ENCODE data around the gene ABCB1.

The ABCB1 gene

GRCh38 chr7:87564296-87564963, 36.3 kb downstream of the ABCB1 start:
- Histone ChIP-seq H3K4me1 (ENCODE audit: control insufficient read depth in 5 of 5, insufficient read depth in 5 of 5, low read length in 5 of 5) (no peaks in the 10 kb centered on the region), H3K4me3 (ENCODE audit: low read depth in 1 of 5, low read length in 5 of 5) (no peak overlapping the region), H3K9me3 (ENCODE audit: control insufficient read depth in 5 of 5, low read length in 5 of 5) (no peaks in the 10 kb centered on the region), H3K27ac (ENCODE audit: low read depth, low read length) (no peak overlapping the region), H3K36me3 (ENCODE audit: control insufficient read depth in 5 of 5, insufficient read depth in 5 of 5, low read length in 5 of 5) (no peaks in the 10 kb centered on the region), H3K27me3 (ENCODE audit: control insufficient read depth in 5 of 5, insufficient read depth in 4 of 5, low read length in 5 of 5) (no peaks in the 10 kb centered on the region), H3K9ac (ENCODE audit: low read length in 5 of 5) (no peak overlapping the region)

GRCh38 chr7:87561702-87562101, 39.0 kb downstream of the ABCB1 start:
- Histone ChIP-seq H3K4me1 (ENCODE audit: control insufficient read depth in 5 of 5, insufficient read depth in 5 of 5, low read length in 5 of 5) (no peaks in the 10 kb centered on the region), H3K36me3 (ENCODE audit: control insufficient read depth in 5 of 5, insufficient read depth in 5 of 5, low read length in 5 of 5) (no peaks in the 10 kb centered on the region), H3K27ac (ENCODE audit: low read depth, low read length) (no peak overlapping the region), H3K9me3 (ENCODE audit: control insufficient read depth in 5 of 5, low read length in 5 of 5) (no peaks in the 10 kb centered on the region), H3K4me3 (ENCODE audit: low read depth in 1 of 5, low read length in 5 of 5) (no peak overlapping the region), H3K27me3 (ENCODE audit: control insufficient read depth in 5 of 5, insufficient read depth in 4 of 5, low read length in 5 of 5) (no peaks in the 10 kb centered on the region), H3K9ac (ENCODE audit: low read length in 5 of 5) (no peak overlapping the region)

GRCh38 chr7:87561102-87561501, 39.6 kb downstream of the ABCB1 start:
- Histone ChIP-seq H3K27ac (ENCODE audit: low read depth, low read length) (no peak overlapping the region), H3K27me3 (ENCODE audit: control insufficient read depth in 5 of 5, insufficient read depth in 4 of 5, low read length in 5 of 5) (no peaks in the 10 kb centered on the region), H3K9me3 (ENCODE audit: control insufficient read depth in 5 of 5, low read length in 5 of 5) (no peaks in the 10 kb centered on the region), H3K4me1 (ENCODE audit: control insufficient read depth in 5 of 5, insufficient read depth in 5 of 5, low read length in 5 of 5) (no peaks in the 10 kb centered on the region), H3K36me3 (ENCODE audit: control insufficient read depth in 5 of 5, insufficient read depth in 5 of 5, low read length in 5 of 5) (no peaks in the 10 kb centered on the region), H3K4me3 (ENCODE audit: low read depth in 1 of 5, low read length in 5 of 5) (no peak overlapping the region), H3K9ac (ENCODE audit: low read length in 5 of 5) (no peak overlapping the region)

GRCh38 chr7:87552351-87552900, 48.3 kb downstream of the ABCB1 start:
- Histone ChIP-seq H3K36me3 (ENCODE audit: control insufficient read depth in 5 of 5, insufficient read depth in 5 of 5, low read length in 5 of 5) (no peaks in the 10 kb centered on the region), H3K27ac (ENCODE audit: low read depth, low read length) (no peak overlapping the region), H3K4me3 (ENCODE audit: low read depth in 1 of 5, low read length in 5 of 5) (no peak overlapping the region), H3K9ac (ENCODE audit: low read length in 5 of 5) (no peak overlapping the region), H3K9me3 (ENCODE audit: control insufficient read depth in 5 of 5, low read length in 5 of 5) (no peaks in the 10 kb centered on the region), H3K4me1 (ENCODE audit: control insufficient read depth in 5 of 5, insufficient read depth in 5 of 5, low read length in 5 of 5) (no peaks in the 10 kb centered on the region), H3K27me3 (ENCODE audit: control insufficient read depth in 5 of 5, insufficient read depth in 4 of 5, low read length in 5 of 5) (no peaks in the 10 kb centered on the region)

- Histone ChIP-seq H3K4me1 (ENCODE audit: control insufficient read depth in 5 of 5, insufficient read depth in 5 of 5, low read length in 5 of 5) (no peaks in the 10 kb centered on the region), H3K36me3 (ENCODE audit: control insufficient read depth in 5 of 5, insufficient read depth in 5 of 5, low read length in 5 of 5) (no peaks in the 10 kb centered on the region), H3K27ac (ENCODE audit: low read depth, low read length) (no peak overlapping the region), H3K9ac (ENCODE audit: low read length in 5 of 5) (no peak overlapping the region), H3K4me3 (ENCODE audit: low read depth in 1 of 5, low read length in 5 of 5) (no peak overlapping the region), H3K9me3 (ENCODE audit: control insufficient read depth in 5 of 5, low read length in 5 of 5) (no peaks in the 10 kb centered on the region), H3K27me3 (ENCODE audit: control insufficient read depth in 5 of 5, insufficient read depth in 4 of 5, low read length in 5 of 5) (no peaks in the 10 kb centered on the region)
These were observed 52.4 kb downstream of the ABCB1 start for GRCh38 chr7:87548123-87548919.

- Histone ChIP-seq H3K27ac (ENCODE audit: low read depth, low read length) (no peak overlapping the region), H3K4me1 (ENCODE audit: control insufficient read depth in 5 of 5, insufficient read depth in 5 of 5, low read length in 5 of 5) (no peaks in the 10 kb centered on the region), H3K4me3 (ENCODE audit: low read depth in 1 of 5, low read length in 5 of 5) (no peak overlapping the region), H3K27me3 (ENCODE audit: control insufficient read depth in 5 of 5, insufficient read depth in 4 of 5, low read length in 5 of 5) (no peaks in the 10 kb centered on the region), H3K9me3 (ENCODE audit: control insufficient read depth in 5 of 5, low read length in 5 of 5) (no peaks in the 10 kb centered on the region), H3K36me3 (ENCODE audit: control insufficient read depth in 5 of 5, insufficient read depth in 5 of 5, low read length in 5 of 5) (no peaks in the 10 kb centered on the region), H3K9ac (ENCODE audit: low read length in 5 of 5) (no peak overlapping the region)
These were observed 54.9 kb downstream of the ABCB1 start for GRCh38 chr7:87545760-87546159.

- no peak overlapping the region for H3K27ac ChIP-seq (ENCODE audit: low read depth, low read length)
- H3K4me3 ChIP-seq (ENCODE audit: low read depth in 1 of 5, low read length in 5 of 5) = no peak overlapping the region
- no peaks in the 10 kb centered on the region for H3K27me3 ChIP-seq (ENCODE audit: control insufficient read depth in 5 of 5, insufficient read depth in 4 of 5, low read length in 5 of 5)
- H3K4me1 ChIP-seq (ENCODE audit: control insufficient read depth in 5 of 5, insufficient read depth in 5 of 5, low read length in 5 of 5) = no peaks in the 10 kb centered on the region
- H3K36me3 ChIP-seq (ENCODE audit: control insufficient read depth in 5 of 5, insufficient read depth in 5 of 5, low read length in 5 of 5) = no peaks in the 10 kb centered on the region
- no peak overlapping the region for H3K9ac ChIP-seq (ENCODE audit: low read length in 5 of 5)
- H3K9me3 ChIP-seq (ENCODE audit: control insufficient read depth in 5 of 5, low read length in 5 of 5) = no peaks in the 10 kb centered on the region
These were observed 57.1 kb downstream of the ABCB1 start for GRCh38 chr7:87543623-87544022.

- no peak overlapping the region for H3K27ac ChIP-seq (ENCODE audit: low read depth, low read length)
- H3K4me1 ChIP-seq (ENCODE audit: control insufficient read depth in 5 of 5, insufficient read depth in 5 of 5, low read length in 5 of 5) = no peaks in the 10 kb centered on the region
- no peak overlapping the region for H3K9ac ChIP-seq (ENCODE audit: low read length in 5 of 5)
- H3K9me3 ChIP-seq (ENCODE audit: control insufficient read depth in 5 of 5, low read length in 5 of 5) = no peaks in the 10 kb centered on the region
- no peaks in the 10 kb centered on the region for H3K27me3 ChIP-seq (ENCODE audit: control insufficient read depth in 5 of 5, insufficient read depth in 4 of 5, low read length in 5 of 5)
- H3K36me3 ChIP-seq (ENCODE audit: control insufficient read depth in 5 of 5, insufficient read depth in 5 of 5, low read length in 5 of 5) = no peaks in the 10 kb centered on the region
- no peak overlapping the region for H3K4me3 ChIP-seq (ENCODE audit: low read depth in 1 of 5, low read length in 5 of 5)
These were observed 59.0 kb downstream of the ABCB1 start for GRCh38 chr7:87541648-87542047.

GRCh38 chr7:87538052-87538451, 62.6 kb downstream of the ABCB1 start:
- H3K4me1 ChIP-seq (ENCODE audit: control insufficient read depth in 5 of 5, insufficient read depth in 5 of 5, low read length in 5 of 5) = no peaks in the 10 kb centered on the region
- H3K27me3 ChIP-seq (ENCODE audit: control insufficient read depth in 5 of 5, insufficient read depth in 4 of 5, low read length in 5 of 5) = no peaks in the 10 kb centered on the region
- H3K9me3 ChIP-seq (ENCODE audit: control insufficient read depth in 5 of 5, low read length in 5 of 5) = no peaks in the 10 kb centered on the region
- H3K4me3 ChIP-seq (ENCODE audit: low read depth in 1 of 5, low read length in 5 of 5) = no peak overlapping the region
- no peaks in the 10 kb centered on the region for H3K36me3 ChIP-seq (ENCODE audit: control insufficient read depth in 5 of 5, insufficient read depth in 5 of 5, low read length in 5 of 5)
- no peak overlapping the region for H3K27ac ChIP-seq (ENCODE audit: low read depth, low read length)
- no peak overlapping the region for H3K9ac ChIP-seq (ENCODE audit: low read length in 5 of 5)

GRCh38 chr7:87534072-87534471, 66.6 kb downstream of the ABCB1 start:
- Histone ChIP-seq H3K27me3 (ENCODE audit: control insufficient read depth in 5 of 5, insufficient read depth in 4 of 5, low read length in 5 of 5) (no peaks in the 10 kb centered on the region), H3K9me3 (ENCODE audit: control insufficient read depth in 5 of 5, low read length in 5 of 5) (no peaks in the 10 kb centered on the region), H3K4me3 (ENCODE audit: low read depth in 1 of 5, low read length in 5 of 5) (no peak overlapping the region), H3K4me1 (ENCODE audit: control insufficient read depth in 5 of 5, insufficient read depth in 5 of 5, low read length in 5 of 5) (no peaks in the 10 kb centered on the region), H3K9ac (ENCODE audit: low read length in 5 of 5) (no peak overlapping the region), H3K36me3 (ENCODE audit: control insufficient read depth in 5 of 5, insufficient read depth in 5 of 5, low read length in 5 of 5) (no peaks in the 10 kb centered on the region), H3K27ac (ENCODE audit: low read depth, low read length) (no peak overlapping the region)
